GM18519 (cell line): ENCODE measurements around the gene TIMP2.
"Not testable (repeated sequence)": the region's sequence is repeated elsewhere in the genome, so short reads cannot be mapped to it uniquely, and the experiment has no call there.

Experiments
- ATAC-seq: cut with Tn5 transposase; IDR thresholded peaks from one replicate; pipeline ENCODE4 v1.9.1; 2021; ENCODE audit warnings: mild to moderate bottlenecking, moderate library complexity; ENCODE audit not compliant: unreplicated experiment, low FRiP score

Gene TIMP2

GRCh38 chr17:78892062-78892456 is 33.1 kb downstream of the TIMP2 start:
- ATAC-seq, result no peak

GRCh38 chr17:78891406-78892061 is 33.7 kb downstream of the TIMP2 start:
- no peak for ATAC-seq

GRCh38 chr17:78890498-78890897 is 34.7 kb downstream of the TIMP2 start:
- no peak for ATAC-seq

- not testable (repeated sequence) for ATAC-seq
Observed at GRCh38 chr17:78890096-78890495, 35.1 kb downstream of the TIMP2 start.

- ATAC-seq, result no peak
Observed at GRCh38 chr17:78889531-78889930, 35.7 kb downstream of the TIMP2 start.

- no peak for ATAC-seq
Observed at GRCh38 chr17:78888941-78889518, 36.2 kb downstream of the TIMP2 start.

- ATAC-seq, result no peak
Observed at GRCh38 chr17:78886954-78887353, 38.2 kb downstream of the TIMP2 start.

- ATAC-seq, result no peak
Observed at GRCh38 chr17:78885956-78886355, 39.2 kb downstream of the TIMP2 start.

- no peak for ATAC-seq
Observed at GRCh38 chr17:78884876-78885667, 40.1 kb downstream of the TIMP2 start.

GRCh38 chr17:78884148-78884825 is 40.9 kb downstream of the TIMP2 start:
- no peak for ATAC-seq

GRCh38 chr17:78883533-78884131 is 41.6 kb downstream of the TIMP2 start:
- no peak for ATAC-seq

- ATAC-seq, result no peak
Observed at GRCh38 chr17:78883089-78883532, 42.1 kb downstream of the TIMP2 start.

- ATAC-seq, result no peak
Observed at GRCh38 chr17:78882540-78883088, 42.6 kb downstream of the TIMP2 start.

- no peak for ATAC-seq
Observed at GRCh38 chr17:78879635-78880186, 45.5 kb downstream of the TIMP2 start.

GRCh38 chr17:78878871-78879527 is 46.2 kb downstream of the TIMP2 start:
- no peak for ATAC-seq

- ATAC-seq, result no peak
Observed at GRCh38 chr17:78878261-78878660, 46.9 kb downstream of the TIMP2 start.

GRCh38 chr17:78876954-78877517 is 48.2 kb downstream of the TIMP2 start:
- ATAC-seq, result not testable (repeated sequence)

GRCh38 chr17:78876094-78876597 is 49.0 kb downstream of the TIMP2 start:
- ATAC-seq, result no peak
